ENCODE data around the gene LRRC74B.

DNA sequence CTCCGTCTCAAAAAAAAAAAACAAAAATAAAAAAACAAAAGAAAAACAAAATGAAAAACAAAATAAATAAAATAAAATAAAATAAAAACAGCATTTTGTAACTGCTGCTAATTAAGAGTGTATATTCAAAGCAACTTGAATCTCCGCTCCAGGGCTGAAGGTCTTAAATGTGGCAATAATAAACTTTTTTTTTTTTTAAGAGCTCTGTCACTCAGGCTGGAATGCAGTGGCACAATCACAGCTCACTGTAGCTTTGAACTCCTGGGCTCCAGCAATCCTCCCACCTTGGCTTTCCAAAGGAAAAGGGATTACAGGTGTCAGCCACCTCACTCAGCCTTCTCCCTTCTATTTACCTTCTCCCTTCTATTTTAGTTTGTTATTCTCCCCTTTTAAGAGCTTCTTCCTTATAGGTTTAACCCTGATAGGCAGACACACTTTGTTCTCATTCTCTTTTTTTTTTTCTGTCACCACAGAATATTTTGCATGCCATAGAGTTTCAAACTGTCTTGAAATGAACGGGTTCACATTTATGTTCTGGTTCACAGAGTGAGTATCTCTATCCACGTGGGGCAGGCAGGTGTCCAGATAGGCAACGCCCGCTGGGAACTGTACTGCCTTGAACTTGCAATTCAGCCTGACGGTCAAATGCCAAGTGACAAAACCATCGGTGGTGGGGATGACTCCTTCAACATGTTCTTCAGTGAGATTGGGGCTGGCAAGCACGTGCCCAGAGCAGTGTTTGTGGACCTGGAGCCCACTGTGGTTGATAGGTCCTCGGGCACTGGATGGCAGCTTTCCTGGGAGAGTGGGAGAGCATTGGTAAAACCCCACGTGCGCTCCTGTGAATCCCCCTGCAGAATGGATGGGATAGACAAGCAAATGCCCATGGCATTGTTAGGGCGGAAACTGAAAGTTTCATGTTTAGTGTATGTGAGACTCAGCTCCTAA, 19.4 kb downstream of the LRRC74B start:
- TF ChIP-seq EZH2 (IDR thresholded peaks at IDR 0.05; ENCODE audit: insufficient read depth, poor library complexity, severe bottlenecking) (no peak), EZH2phosphoT487 (IDR thresholded peaks at IDR 0.05; ENCODE audit: insufficient read depth, low read depth) (no peak)
